ENCODE data around the gene TPRX1. TPM values are rescaled to one million over a fixed set of nuclear protein-coding genes. Genes with fewer than 3 reads are reported as not detected.
A peak's percentile ranks its signal among the peaks of the same experiment; 100 is the strongest.
"Not testable (repeated sequence)": the region's sequence is repeated elsewhere in the genome, so short reads cannot be mapped to it uniquely, and the experiment has no call there.

Gene TPRX1
- total RNA-seq, 1 donor from 2014 or later: not detected

GRCh38 chr19:47801270-47801669 lies 3.1 kb downstream of the TPRX1 start:
- DNase-seq: no peak

DNA sequence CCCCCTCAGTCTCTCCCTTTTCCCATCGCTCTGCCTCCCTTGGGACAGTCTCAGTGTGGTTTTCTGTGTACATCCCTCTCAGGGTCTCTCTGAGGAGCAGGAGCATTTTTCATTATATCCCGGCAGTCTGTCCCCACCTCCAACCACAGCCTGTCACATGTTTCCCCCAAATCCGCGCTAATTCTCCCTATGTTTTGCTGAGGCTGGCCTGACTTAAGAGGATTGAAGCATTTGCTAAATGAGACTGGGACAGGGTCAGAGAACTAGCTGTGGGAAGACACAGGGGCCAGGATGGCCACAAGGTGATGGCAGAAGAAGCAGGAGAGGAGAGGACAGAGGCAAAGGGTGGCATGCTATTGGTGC lies 5.5 kb downstream of the TPRX1 start:
- DNase-seq: no peak

GRCh38 chr19:47797996-47798903 lies 6.1 kb downstream of the TPRX1 start:
- DNase-seq: no peak

DNA sequence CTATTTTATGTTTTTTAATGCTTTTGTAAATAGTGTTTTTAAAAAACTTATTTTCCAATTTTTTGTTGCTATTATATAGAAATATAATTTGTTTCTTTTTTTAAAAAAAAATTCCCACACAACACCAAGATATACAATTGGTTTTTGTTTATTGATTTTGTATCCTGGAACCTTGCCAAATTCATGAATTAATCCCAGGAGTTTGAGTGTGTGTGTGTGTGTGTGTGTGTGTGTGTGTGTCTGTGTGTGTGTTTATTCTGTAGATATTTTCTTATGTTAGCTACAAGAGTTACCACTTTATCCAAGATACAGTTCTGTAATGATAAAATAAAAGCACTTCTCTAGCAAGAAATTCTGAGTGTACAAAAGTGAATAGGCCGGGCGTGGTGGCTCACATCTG lies 7.6 kb downstream of the TPRX1 start:
- no peak for DNase-seq

DNA sequence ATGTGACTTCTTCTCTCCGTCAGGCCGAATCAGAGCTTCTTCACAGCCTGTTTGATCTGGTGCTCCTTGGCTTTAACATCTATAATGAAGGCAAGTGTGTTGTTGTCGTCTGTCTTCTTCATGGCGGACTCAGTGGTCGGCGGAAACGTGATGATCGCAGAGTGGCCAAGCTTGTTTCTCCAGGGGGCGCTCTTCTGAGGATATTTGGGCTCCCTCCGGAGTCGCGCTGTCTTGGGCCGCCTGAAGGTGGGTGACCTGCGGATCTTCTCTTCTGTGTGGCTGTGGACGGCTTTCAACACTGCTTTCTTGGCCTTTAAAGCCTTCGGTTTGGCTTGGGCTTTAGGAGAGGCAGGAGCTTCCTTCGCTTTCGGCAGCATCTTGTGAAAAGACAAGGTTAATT lies 9.8 kb downstream of the TPRX1 start:
- DNase-seq: no peak

DNA sequence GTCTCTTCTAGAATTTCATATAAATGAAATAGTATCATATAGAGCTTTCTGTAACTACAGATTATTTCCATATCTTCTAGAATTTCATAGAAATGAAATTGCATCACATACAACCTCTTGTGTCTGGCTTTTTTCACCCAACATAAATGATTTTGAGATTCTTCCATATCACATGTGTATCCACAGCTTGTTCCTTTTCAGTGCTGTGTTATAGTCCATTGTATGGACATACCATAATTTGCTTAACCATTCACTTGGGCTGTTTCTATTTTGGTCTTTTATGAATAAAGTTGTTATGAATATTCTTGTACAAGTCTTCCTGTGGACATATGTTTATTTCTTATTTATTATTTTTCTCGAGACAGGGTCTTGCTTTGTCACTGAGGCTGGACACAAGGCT lies 11.7 kb downstream of the TPRX1 start:
- DNase-seq: no peak

- peak; percentile 17 for DNase-seq
These were observed 13.9 kb downstream of the TPRX1 start for GRCh38 chr19:47790398-47790814.

- not testable (repeated sequence) for DNase-seq
These were observed 14.5 kb downstream of the TPRX1 start for GRCh38 chr19:47789811-47790210.

DNA sequence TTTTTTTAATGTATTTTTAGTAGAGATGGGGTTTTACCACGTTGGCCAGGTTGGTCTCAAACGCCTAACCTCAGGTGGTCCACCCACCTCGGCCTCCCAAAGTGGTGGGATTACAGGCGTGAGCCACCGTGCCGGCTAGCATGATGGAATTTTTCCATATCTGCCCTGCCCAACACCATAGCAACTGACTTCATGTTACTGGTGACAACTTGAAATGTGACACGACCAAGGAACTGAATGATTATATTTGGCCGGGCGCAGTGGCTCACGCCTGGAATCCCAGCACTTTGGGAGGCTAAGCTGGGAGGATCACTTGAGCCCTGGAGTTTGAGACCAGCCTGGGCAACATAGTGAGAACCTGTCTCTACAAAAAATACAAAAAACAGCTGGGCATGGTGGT lies 17.0 kb downstream of the TPRX1 start:
- not testable (repeated sequence) for DNase-seq

DNA sequence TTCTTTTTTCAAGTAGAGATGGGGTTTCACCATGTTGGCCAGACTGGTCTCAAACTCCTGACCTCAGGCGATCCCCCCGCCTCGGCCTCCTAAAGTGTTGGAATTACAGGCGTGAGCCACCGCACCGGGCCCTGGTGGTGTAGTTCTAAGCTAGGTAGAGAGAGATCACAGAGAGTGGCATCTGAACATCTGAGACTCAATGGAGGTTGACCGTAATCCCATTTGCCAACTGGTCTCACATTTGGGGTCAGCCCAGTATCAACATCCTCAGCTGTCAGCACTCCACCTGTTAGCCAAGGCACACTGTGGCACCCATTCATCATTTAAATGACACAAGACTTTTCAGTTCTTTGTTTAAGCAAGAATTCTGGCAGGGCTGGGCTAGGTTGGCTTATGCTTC lies 17.8 kb downstream of the TPRX1 start:
- no peak for DNase-seq

DNA sequence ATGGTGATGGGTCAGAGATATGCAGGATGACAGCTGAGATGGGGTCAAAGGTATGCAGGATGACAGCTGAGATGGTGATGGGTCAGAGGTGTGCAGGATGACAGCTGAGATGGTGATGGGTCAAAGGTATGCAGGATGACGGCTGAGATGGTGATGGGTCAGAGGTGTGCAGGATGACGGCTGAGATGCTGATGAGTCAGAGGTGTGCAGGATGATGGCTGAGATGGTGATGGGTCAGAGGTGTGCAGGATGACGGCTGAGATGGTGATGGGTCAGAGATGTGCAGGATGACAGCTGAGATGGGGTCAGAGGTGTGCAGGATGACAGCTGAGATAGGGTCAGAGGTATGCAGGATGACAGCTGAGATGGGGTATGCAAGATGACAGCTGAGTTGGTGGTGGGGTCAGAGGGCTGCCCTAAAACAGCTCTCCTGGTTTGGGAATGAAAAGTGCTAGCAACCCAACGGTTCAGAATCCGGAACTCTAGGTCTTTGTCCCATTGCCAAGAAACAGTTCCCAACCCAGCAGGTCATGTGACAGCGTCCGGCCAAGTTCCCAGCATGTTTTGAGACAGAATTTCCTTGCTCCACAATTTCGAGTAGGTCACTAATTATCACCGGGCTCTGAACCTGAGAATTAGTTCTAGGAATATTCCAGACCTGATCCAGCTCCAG lies 22.6 kb downstream of the TPRX1 start:
- peak; percentile 22 for DNase-seq

DNA sequence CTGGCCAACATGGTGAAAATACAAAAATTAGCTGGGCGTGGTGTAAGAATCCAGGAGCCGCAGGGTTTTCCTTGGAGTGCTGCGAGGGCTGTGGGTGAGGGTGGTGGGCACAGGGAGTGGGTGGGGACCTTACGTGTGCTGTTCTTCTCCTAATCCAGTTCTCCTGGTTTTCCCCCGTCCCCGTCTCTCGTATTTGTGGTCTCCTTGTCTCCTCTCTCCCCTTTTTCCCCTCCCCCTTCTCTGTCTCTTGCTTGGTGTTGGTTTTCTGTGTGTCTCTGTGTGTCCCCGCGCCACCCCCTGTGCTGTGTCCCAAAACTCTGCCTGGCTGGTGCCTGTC lies 24.2 kb downstream of the TPRX1 start:
- DNase-seq: no peak

- DNase-seq: peak; percentile 39
These were observed 24.7 kb downstream of the TPRX1 start for GRCh38 chr19:47779524-47780214.

- no peak for DNase-seq
These were observed 25.4 kb downstream of the TPRX1 start for GRCh38 chr19:47778954-47779351.

DNA sequence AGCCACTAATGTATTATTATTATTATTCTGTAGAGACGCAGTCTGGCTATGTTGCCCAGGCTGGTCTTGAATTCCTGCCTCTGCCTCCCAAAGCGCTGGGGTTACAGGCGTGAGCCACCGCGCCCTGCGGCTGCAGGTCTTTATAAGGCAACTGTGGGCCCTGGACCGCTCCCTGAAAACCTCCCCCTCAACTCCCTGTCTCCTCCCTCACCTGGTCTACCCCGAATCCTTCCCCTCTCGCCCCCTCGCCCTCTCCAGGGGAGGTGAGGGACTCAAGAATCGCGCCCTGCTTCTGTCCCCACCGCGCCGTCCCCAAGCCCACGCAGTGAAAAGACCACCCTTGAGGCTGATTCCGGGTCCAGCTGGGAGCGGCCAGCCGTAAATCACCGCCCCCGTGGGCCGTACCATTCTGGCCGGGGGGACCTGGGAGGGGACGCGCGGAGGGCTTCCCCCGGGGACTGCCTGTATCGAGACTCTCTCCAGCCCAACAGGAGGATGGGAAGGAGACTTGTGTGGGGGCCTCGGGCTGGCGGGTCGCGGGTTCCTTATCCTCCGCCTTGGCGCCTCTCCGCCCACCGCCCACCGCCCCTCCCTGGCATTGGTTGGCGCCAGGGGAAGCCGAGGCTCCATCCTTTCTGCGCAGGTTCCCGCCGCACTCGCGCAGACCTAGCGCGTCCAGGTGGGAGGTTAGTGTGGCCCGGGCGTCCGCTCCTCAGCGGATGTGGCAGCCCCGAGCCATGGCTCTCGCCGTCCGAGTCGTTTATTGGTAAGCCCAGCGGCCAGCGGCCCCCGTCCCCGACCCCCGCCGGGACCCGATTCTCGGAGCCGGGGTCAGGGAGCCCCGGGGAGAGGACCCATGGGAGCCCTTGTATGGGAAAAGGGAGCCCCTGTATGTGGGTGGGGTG lies 26.1 kb downstream of the TPRX1 start, which contains the start of gene SELENOW:
SELENOW (plus strand) TSS at position 655 of the 905 bp plus-strand sequence; CDS start at position 738, 83 bp downstream.
- DNase-seq: peak; percentile 87

GRCh38 chr19:47777245-47778048 lies 26.9 kb downstream of the TPRX1 start:
- not testable (repeated sequence) for DNase-seq

GRCh38 chr19:47776568-47776967 lies 27.8 kb downstream of the TPRX1 start:
- DNase-seq: no peak

- not testable (repeated sequence) for DNase-seq
These were observed 33.1 kb downstream of the TPRX1 start for GRCh38 chr19:47771291-47771690.

DNA sequence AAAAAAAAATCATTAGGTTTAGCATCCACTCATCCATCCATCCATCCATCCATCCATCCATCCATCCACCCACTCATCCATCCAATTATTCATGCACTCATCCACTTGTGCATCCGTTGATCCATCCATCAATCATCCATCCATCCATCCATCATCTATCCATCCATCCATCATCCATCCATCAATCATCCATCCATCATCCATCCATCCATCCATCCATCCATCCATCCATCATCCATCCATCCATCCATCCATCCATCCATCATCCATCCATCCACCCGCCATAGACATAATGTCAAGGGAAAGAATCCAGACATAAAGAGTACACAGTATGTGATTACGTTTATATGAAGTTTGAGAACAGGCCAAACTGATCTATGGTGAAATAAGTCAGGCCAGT lies 34.8 kb downstream of the TPRX1 start:
- DNase-seq: no peak

DNA sequence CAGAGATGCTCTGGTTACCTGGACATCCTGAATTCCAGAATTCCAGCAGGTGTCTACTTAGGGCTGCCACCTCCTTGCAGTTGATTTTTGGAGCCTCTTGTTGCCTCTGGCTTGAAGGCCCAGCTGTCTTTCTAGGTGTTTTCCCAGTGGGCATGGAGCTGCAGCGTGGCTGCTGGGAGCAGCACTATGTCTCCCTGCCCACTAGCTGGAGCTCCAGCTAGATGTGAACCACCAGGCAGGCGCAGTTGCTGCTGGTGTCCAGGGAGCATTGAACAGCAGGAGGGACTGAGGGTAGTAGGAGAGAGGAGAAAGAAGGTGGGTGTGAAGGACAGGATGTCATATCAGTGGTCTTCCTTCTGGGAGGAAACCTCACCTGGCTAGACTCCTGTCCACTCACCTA lies 35.7 kb downstream of the TPRX1 start:
- no peak for DNase-seq

DNA sequence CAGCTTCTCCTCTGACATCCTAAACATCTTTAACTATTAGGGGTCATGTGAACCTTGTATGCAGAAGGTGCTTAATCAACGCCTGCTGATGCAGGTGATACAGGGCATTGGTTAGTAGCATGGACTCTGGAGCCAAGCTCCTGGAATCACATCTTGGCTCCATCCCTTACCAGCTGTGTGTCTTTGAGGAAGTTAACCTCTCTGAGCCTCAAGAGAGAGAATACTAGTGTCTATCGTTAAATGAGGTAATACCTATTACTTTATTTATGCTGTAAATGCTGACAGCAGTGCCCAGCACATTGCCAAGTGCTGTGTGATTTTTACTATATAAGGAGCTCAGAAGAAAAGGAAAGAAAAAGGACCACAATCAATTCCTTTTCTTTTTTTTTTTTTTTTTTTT lies 37.0 kb downstream of the TPRX1 start:
- DNase-seq: no peak
